ENCODE measurements around the gene NAT16. TPM values are rescaled to one million over a fixed set of nuclear protein-coding genes. Genes with fewer than 3 reads are reported as not detected.
A peak's percentile ranks its signal among the peaks of the same experiment; 100 is the strongest.
"Not testable (repeated sequence)": the region's sequence is repeated elsewhere in the genome, so short reads cannot be mapped to it uniquely, and the experiment has no call there.

NAT16 gene
- polyA plus RNA-seq, 10 donors = not detected

DNA sequence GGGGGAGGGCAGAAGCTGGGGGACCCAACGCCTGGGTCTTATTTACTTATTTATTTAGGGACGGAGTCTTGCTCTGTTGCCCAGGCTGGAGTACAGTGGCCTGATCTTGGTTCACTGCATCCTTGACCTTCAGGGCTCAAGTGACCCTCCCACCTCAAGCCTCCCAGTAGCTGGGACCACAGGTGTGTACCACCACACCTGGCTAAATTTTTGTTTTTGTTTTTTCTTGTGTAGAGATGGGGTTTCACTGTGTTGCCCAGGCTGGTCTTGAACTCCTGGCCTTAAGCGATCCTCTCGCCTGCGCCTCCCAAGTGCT, 22.5 kb upstream of the NAT16 start:
- no peak for DNase-seq

GRCh38 chr7:101201695-101202602, 21.9 kb upstream of the NAT16 start:
- no peak for DNase-seq

- no peak for DNase-seq
These were observed 20.9 kb upstream of the NAT16 start, which contains the start of gene MOGAT3 for GRCh38 chr7:101200862-101201599. TSS of gene MOGAT3 (minus strand) at chr7:101201036. CDS start at chr7:101200854, 182 bp downstream.

DNA sequence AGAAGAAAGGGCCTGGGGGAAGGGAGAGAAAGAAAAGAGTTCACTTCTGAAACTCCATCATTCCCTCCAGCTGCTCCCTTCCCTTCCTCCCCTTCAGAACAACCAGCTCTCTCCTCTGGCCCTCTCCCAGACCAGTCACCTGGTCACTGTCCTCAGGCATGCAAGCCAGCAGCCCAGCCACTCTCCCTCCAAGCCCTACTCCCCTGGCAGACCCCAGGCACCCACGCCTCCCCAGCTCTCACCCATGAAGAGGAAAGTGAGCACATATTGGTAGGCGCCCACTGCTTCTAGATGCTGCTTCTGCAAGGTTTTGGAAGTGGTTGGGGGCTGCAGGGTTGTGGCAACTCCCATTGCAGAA, 20.4 kb upstream of the NAT16 start:
- DNase-seq = no peak

GRCh38 chr7:101199522-101199921, 19.4 kb upstream of the NAT16 start:
- not testable (repeated sequence) for DNase-seq

DNA sequence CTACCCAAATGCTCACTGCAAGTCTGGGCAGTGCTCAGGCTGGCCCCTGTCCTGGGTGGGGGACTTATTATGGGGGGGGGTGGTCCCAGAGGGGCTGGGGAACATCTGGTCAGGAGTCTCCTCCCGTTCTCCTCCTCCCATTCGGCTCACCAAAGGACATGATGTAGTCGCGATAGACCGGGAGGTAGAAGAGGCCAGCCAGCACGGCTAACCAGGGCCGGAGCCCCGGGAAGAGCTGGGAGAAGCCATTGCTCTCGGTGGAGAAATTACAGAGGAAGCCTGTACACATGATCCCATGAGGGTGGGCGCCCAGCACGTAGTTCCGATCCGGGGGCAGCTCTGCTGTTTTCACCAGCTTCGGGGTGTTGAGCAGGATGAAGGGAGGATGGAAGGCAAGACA, 18.4 kb upstream of the NAT16 start:
- DNase-seq = no peak

DNA sequence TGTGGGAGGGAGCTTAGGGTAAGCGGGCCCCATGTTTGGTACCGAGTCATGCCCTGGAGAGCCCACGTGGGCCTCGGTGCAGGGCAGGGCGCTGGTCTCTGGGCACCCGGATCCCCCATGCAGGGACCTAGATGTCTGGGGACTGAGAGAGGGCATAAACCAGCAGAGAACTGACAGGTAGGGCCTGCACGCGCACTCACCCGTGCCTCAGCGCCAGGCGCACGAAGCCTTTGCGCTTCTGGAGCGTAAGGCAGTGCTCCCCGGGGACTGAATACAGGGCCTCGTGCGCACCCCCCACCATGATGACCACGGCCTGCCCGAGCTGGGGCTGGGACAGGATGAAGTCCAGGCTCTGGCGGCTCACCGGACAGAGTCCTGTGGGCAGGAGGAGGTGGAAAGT, 17.9 kb upstream of the NAT16 start:
- no peak for DNase-seq

DNA sequence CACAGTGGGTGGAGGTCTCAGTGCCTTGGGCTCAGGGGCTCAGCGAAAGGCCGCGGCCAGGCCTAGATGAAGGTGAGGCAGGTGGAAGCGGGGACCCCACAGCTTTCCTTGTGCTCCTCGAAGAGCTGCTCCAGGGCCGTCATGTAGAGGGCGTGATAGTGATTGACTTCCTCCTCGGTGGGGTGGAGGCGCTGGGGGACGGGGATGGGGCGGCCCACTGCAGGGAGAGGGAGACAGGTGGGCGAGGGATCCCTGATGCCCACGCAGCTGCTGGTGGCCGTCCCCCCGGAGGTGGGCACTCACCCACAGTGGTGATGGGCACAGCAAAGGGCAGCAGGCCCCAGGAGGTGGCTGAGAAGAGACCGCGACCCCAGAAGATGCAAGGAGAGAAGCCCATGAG, 15.8 kb upstream of the NAT16 start:
- no peak for DNase-seq

DNA sequence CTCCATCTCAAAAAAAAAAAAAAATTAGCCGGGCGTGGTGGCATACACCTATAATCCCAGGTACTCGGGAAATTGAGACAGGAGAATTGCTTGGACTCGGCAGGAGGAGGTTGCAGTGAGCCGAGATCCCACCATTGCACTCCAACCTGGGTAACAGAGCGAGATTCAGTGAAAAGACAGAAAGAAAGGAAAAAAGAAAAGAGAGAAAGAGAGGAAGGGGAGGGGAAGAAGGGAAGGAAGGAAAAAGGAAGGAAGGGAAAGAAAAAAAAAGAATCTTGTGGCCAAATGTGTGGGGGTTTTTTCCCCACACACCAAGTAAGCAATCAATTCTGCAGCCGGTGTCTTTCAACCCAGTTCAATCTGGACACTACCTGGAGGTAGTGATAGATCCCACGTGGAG, 9.0 kb upstream of the NAT16 start:
- no peak for DNase-seq

- DNase-seq = no peak
These were observed 6.8 kb upstream of the NAT16 start for GRCh38 chr7:101186844-101187428.

DNA sequence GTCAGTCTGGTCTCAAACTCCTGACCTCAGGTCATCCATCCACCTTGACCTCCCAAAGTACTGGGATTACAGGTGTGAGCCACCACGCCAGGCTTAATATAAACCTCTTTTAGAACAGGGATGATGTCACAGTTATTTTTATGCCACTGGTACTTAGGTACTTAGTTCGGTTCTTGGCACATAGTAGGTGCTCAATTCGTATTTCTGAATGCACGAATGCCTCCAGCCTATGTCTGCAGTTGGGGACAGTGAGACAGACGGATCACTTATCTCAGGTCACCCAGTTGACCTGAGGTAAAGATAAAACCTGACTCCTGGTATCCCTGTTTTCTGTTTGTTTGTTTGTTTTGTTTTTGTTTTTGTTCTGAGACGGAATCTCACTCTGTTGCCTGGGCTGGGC, 6.1 kb upstream of the NAT16 start:
- DNase-seq = no peak

- no peak for DNase-seq
These were observed 5.3 kb upstream of the NAT16 start for GRCh38 chr7:101185258-101185839.

- no peak for DNase-seq
These were observed 380 bp downstream of the NAT16 start for GRCh38 chr7:101179713-101180112.

DNA sequence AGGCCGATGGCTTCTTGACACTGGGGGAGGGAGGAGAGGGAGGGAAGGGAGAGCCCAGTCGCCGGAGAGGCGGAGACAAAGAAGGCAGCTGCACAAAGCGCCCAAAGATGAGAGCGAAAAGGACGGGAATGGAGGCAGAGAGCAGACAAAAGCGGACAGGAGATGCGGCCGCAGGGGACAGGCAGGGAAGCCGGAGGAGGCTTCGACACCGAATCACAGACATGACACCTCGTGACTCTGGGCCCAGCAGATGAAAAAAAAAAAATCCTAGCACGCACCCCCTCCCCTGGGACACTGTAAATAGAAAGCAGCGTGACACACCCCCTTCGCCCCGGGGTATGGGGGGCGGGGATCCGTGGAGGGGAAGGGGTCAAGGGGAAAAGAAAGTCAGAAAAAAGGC, 976 bp downstream of the NAT16 start:
- no peak for DNase-seq

DNA sequence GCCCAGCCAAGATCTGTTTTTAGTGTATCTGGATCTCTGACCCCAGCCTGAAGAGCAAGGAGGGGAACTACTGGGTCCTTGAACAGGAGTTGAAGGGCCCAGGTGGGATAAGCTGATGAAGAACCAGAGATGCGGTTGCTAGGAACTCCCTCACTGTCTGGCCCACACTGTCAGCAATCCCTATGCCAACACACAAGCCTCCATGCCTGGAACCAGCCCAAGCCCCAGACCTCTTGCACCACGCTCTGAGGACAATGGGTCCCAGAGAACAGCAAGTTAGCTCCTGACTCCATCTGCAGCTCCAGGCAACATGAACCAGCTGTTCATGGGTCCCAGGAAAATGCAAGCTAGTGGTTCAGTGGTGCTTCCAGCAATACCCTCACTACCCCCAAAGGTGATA, 2.4 kb downstream of the NAT16 start:
- no peak for DNase-seq

- DNase-seq = no peak
These were observed 4.4 kb downstream of the NAT16 start for GRCh38 chr7:101175664-101176063.

GRCh38 chr7:101174322-101174854, 5.7 kb downstream of the NAT16 start:
- no peak for DNase-seq

GRCh38 chr7:101173752-101174244, 6.3 kb downstream of the NAT16 start:
- no peak for DNase-seq

GRCh38 chr7:101172854-101173751, 7.0 kb downstream of the NAT16 start:
- peak; percentile 32 to 55 (median 54) for DNase-seq

DNA sequence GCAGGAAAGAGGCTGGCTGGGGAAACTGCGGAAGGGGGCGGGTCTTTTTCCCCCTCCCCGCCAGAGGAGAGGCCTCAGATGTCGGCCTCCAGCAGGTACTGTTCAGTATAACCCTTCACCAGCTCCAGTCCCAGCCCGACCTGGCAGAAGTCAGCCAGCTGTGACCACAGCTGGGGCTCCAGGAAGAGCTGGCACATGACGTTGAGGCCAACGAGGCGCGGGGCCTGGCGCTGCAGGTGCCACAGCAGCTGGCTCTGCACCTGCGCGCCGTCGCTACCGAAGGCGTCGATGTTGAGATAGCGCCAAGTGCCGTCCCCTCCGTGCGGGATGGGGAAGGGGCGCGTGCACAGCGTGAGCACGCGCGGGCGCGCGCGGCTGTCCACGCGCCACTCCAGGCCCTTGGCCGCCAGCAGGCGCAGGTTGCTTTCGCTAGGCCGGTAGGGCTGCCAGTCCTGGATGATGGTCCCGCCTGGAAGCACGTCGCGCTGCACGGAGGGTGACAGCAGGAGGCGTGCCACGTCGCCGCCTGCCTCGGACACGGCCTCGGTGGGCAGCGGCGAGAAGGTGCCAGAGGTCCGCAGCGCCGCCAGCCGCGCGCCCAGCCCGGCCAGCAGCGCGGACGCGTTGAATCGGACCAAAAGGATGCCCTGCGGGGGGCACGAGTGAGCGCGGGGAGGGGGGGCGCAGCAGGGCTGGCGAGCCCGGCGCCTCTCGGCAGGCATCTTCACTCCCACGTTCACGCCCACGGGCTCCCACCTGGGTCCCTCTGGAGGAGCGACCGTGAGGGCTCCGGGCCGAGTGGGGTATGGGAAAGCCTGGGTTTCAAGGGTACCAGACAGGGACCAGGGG, 7.9 kb downstream of the NAT16 start:
- DNase-seq = no peak
